Smooth muscle cell (in vitro differentiated cells): ENCODE results near the gene SNX25. TPM values are rescaled to one million over a fixed set of nuclear protein-coding genes. Genes with fewer than 3 reads are reported as not detected.

Experiments used
- DNase-seq: peaks from one replicate; lab custom pipeline; 2025; ENCODE audit not compliant: unreplicated experiment; lab: John Stamatoyannopoulos, UW
- H2AFZ ChIP-seq: fragments of 200-600 bp; sonication (generic); 2 replicates; pipeline ENCODE4 v1.6.0; 2016; ENCODE audit warnings: antibody characterized with exemption, low read depth, mild to moderate bottlenecking
- H3F3A ChIP-seq: fragments of 200-600 bp; sonication (generic); 2 replicates; pipeline ENCODE4 v1.6.0; 2017; ENCODE audit warnings: antibody characterized with exemption, low read depth
- H3K27ac ChIP-seq: fragments of 200-600 bp; sonication (generic); 2 replicates; pipeline ENCODE4 v1.5.1; 2016; ENCODE audit warnings: low read depth, mild to moderate bottlenecking
- H3K27me3 ChIP-seq: fragments of 200-600 bp; sonication (generic); 2 replicates; pipeline ENCODE4 v1.6.1; 2016; ENCODE audit warnings: low read depth, mild to moderate bottlenecking
- H3K36me3 ChIP-seq: fragments of 200-600 bp; sonication (generic); 2 replicates; pipeline ENCODE4 v1.5.1; 2016; ENCODE audit warnings: low read depth
- H3K4me1 ChIP-seq: fragments of 200-600 bp; sonication (generic); 2 replicates; pipeline ENCODE4 v1.5.1; 2016; ENCODE audit warnings: low read depth
- H3K4me2 ChIP-seq: fragments of 200-600 bp; sonication (generic); 2 replicates; pipeline ENCODE4 v1.6.0; 2016; ENCODE audit warnings: mild to moderate bottlenecking
- H3K4me3 ChIP-seq: fragments of 200-600 bp; sonication (generic); 2 replicates; pipeline ENCODE4 v1.5.1; 2016; ENCODE audit warnings: mild to moderate bottlenecking
- H3K79me2 ChIP-seq: fragments of 200-600 bp; sonication (generic); 2 replicates; pipeline ENCODE4 v1.6.0; 2016; ENCODE audit warnings: low read depth, mild to moderate bottlenecking
- H3K9ac ChIP-seq: fragments of 200-600 bp; sonication (generic); 2 replicates; pipeline ENCODE4 v1.6.0; 2016; ENCODE audit warnings: low read depth
- H3K9me3 ChIP-seq: fragments of 200-600 bp; sonication (generic); replicated peaks from 2 replicates; pipeline ENCODE4 v1.5.1; 2016; ENCODE audit warnings: low read depth
- H4K20me1 ChIP-seq: fragments of 200-600 bp; sonication (generic); 2 replicates; pipeline ENCODE4 v1.6.0; 2016; ENCODE audit warnings: low read depth
- CTCF ChIP-seq: fragments of 200-600 bp; sonication (generic); IDR thresholded peaks from 2 replicates; pipeline ENCODE4 v1.5.1; 2017; ENCODE audit warnings: borderline replicate concordance, mild to moderate bottlenecking, antibody characterized with exemption; ENCODE audit not compliant: insufficient read depth, poor library complexity, severe bottlenecking
- WGBS: methylation state at CpG from one replicate; pipeline ENCODE4 v1.1.7; 2016; ENCODE audit warnings: low lambda C conversion rate; 5-methylcytosine and 5-hydroxymethylcytosine counted together
- polyA plus RNA-seq: library from polyadenylated mRNA; unstranded; fragments of >200 nt; fragmentation: Nextera tagmentation; extraction: Ambion mirVana; gene quantifications from 2 replicates; pipeline ENCODE4 v1.2.1, GENCODE V29; 2016
- total RNA-seq: library from RNA; depleted of rRNA; stranded (reverse); fragments of >200 nt; gene quantifications from 2 replicates; pipeline ENCODE4 v1.2.3, GENCODE V29; 2014

SNX25 gene
- total and polyA plus RNA-seq, 2 experiments from 2014 or later, result 12.3 to 23.6 TPM

GRCh38 chr4:185211641-185212040 lies 2.2 kb downstream of the SNX25 start:
- Histone ChIP-seq H3K9ac (no peak overlapping the region), H3F3A (no peaks in the 10 kb centered on the region), H2AFZ (no peak overlapping the region), H3K9me3 (no peaks in the 10 kb centered on the region), H4K20me1 (peaks cover 25% of the 10 kb centered on the region), H3K79me2 (peaks cover 35% of the 10 kb centered on the region), H3K4me3 (peak overlapping the region; percentile 72), H3K27me3 (no peaks in the 10 kb centered on the region), H3K4me2 (peak overlapping the region; percentile 96), H3K4me1 (peaks cover 9% of the 10 kb centered on the region), H3K36me3 (no peaks in the 10 kb centered on the region), H3K27ac (no peak overlapping the region)
- TF ChIP-seq CTCF, result no peak
- DNase-seq, result no peak
- WGBS, result 30% methylated on average over 2 of the region's 2 CpGs

- no peak overlapping the region for H3K27ac ChIP-seq
- H3K36me3 ChIP-seq, result no peaks in the 10 kb centered on the region
- H3F3A ChIP-seq, result no peaks in the 10 kb centered on the region
- WGBS, result 97% methylated on average over 4 of the region's 4 CpGs
- no peaks in the 10 kb centered on the region for H3K9me3 ChIP-seq
- no peaks in the 10 kb centered on the region for H3K27me3 ChIP-seq
- peaks cover 25% of the 10 kb centered on the region for H4K20me1 ChIP-seq
- DNase-seq, result no peak
- peaks cover 37% of the 10 kb centered on the region for H3K79me2 ChIP-seq
- H3K4me2 ChIP-seq, result no peak overlapping the region
- no peak overlapping the region for H3K9ac ChIP-seq
- H2AFZ ChIP-seq, result no peak overlapping the region
- TF ChIP-seq CTCF, result no peak
- no peak overlapping the region for H3K4me3 ChIP-seq
- peaks cover 9% of the 10 kb centered on the region for H3K4me1 ChIP-seq
Observed at GRCh38 chr4:185212581-185212980, 3.2 kb downstream of the SNX25 start.

- no peak overlapping the region for H3K4me3 ChIP-seq
- no peak for TF ChIP-seq CTCF
- H3K79me2 ChIP-seq, result peaks cover 39% of the 10 kb centered on the region
- peaks cover 9% of the 10 kb centered on the region for H3K4me1 ChIP-seq
- peaks cover 25% of the 10 kb centered on the region for H4K20me1 ChIP-seq
- no peak overlapping the region for H3K27ac ChIP-seq
- no peak overlapping the region for H3K9ac ChIP-seq
- no peaks in the 10 kb centered on the region for H3K9me3 ChIP-seq
- no peaks in the 10 kb centered on the region for H3K27me3 ChIP-seq
- no peak overlapping the region for H2AFZ ChIP-seq
- H3K36me3 ChIP-seq, result no peaks in the 10 kb centered on the region
- DNase-seq, result no peak
- WGBS, result 94% methylated on average over 4 of the region's 4 CpGs
- no peaks in the 10 kb centered on the region for H3F3A ChIP-seq
- H3K4me2 ChIP-seq, result no peak overlapping the region
Observed at GRCh38 chr4:185213877-185214276, 4.5 kb downstream of the SNX25 start.

GRCh38 chr4:185215261-185215660 lies 5.9 kb downstream of the SNX25 start:
- WGBS, result 38% methylated on average over 2 of the region's 2 CpGs
- no peaks in the 10 kb centered on the region for H3F3A ChIP-seq
- H3K9ac ChIP-seq, result no peak overlapping the region
- H3K27ac ChIP-seq, result no peak overlapping the region
- no peak overlapping the region for H3K4me3 ChIP-seq
- TF ChIP-seq CTCF, result no peak
- H3K27me3 ChIP-seq, result no peaks in the 10 kb centered on the region
- H2AFZ ChIP-seq, result no peak overlapping the region
- H3K4me1 ChIP-seq, result peaks cover 9% of the 10 kb centered on the region
- no peaks in the 10 kb centered on the region for H3K9me3 ChIP-seq
- H3K79me2 ChIP-seq, result peaks cover 43% of the 10 kb centered on the region
- no peak for DNase-seq
- H3K4me2 ChIP-seq, result no peak overlapping the region
- no peaks in the 10 kb centered on the region for H3K36me3 ChIP-seq
- H4K20me1 ChIP-seq, result peaks cover 34% of the 10 kb centered on the region
